ENCODE measurements around the gene LRRC23. TPM values are rescaled to one million over a fixed set of nuclear protein-coding genes. Genes with fewer than 3 reads are reported as not detected.
"Not testable (repeated sequence)": the region's sequence is repeated elsewhere in the genome, so short reads cannot be mapped to it uniquely, and the experiment has no call there.

Gene LRRC23
- total RNA-seq, 1 experiment from 2014 or later, result 5.1 TPM

- Histone ChIP-seq H3K36me3 (ENCODE audit: low read depth, low read length) (no peaks in the 10 kb centered on the region), H3K9me3 (ENCODE audit: low read length) (no peaks in the 10 kb centered on the region), H3K4me2 (ENCODE audit: low read length) (no peak overlapping the region), H3K9ac (ENCODE audit: low read length) (no peak overlapping the region), H3K4me1 (ENCODE audit: insufficient read depth, low read length) (peaks cover 11% of the 10 kb centered on the region), H3K27me3 (ENCODE audit: low read length) (no peaks in the 10 kb centered on the region), H3K27ac (ENCODE audit: low read length) (no peak overlapping the region), H3K79me2 (ENCODE audit: low read length) (no peaks in the 10 kb centered on the region), H4K20me1 (ENCODE audit: low read length) (no peaks in the 10 kb centered on the region), H3K9me2 (replicated peaks; ENCODE audit: low read length) (no peaks in the 10 kb centered on the region), H3K4me3 (ENCODE audit: low read length) (no peak overlapping the region), H2AFZ (ENCODE audit: low read length) (no peak overlapping the region), H3F3A (ENCODE audit: low read length, unreplicated experiment) (no peaks in the 10 kb centered on the region)
- ChIA-PET CTCF (no interaction called here), POLR2A (ENCODE audit: unreplicated experiment) (interaction anchor here (0.6 kb wide), 1 partner anchor 179 kb away, joined by 4 read pairs; no protein-coding TSS in a partner anchor)
- intact Hi-C loops (cut with micrococcal nuclease), result no loop called here
- TF ChIP-seq EZH2 (IDR thresholded peaks at IDR 0.05; ENCODE audit: low read length, unreplicated experiment), result no peak
- TF ChIP-seq, protein P1, sequence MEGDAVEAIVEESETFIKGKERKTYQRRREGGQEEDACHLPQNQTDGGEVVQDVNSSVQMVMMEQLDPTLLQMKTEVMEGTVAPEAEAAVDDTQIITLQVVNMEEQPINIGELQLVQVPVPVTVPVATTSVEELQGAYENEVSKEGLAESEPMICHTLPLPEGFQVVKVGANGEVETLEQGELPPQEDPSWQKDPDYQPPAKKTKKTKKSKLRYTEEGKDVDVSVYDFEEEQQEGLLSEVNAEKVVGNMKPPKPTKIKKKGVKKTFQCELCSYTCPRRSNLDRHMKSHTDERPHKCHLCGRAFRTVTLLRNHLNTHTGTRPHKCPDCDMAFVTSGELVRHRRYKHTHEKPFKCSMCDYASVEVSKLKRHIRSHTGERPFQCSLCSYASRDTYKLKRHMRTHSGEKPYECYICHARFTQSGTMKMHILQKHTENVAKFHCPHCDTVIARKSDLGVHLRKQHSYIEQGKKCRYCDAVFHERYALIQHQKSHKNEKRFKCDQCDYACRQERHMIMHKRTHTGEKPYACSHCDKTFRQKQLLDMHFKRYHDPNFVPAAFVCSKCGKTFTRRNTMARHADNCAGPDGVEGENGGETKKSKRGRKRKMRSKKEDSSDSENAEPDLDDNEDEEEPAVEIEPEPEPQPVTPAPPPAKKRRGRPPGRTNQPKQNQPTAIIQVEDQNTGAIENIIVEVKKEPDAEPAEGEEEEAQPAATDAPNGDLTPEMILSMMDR (conservative IDR thresholded peaks at IDR 0.05; ENCODE audit: low read depth, low read length), result no peak
- TF ChIP-seq EZH2phosphoT487 (IDR thresholded peaks at IDR 0.05; ENCODE audit: borderline replicate concordance, low read length), result no peak
- no TSS peak for BruUV-seq (replicated peaks)
- ATAC-seq, result no peak
- DNase-seq, result no peak
Observed at GRCh38 chr12:6887460-6887859, 17.2 kb upstream of the LRRC23 start.

DNA sequence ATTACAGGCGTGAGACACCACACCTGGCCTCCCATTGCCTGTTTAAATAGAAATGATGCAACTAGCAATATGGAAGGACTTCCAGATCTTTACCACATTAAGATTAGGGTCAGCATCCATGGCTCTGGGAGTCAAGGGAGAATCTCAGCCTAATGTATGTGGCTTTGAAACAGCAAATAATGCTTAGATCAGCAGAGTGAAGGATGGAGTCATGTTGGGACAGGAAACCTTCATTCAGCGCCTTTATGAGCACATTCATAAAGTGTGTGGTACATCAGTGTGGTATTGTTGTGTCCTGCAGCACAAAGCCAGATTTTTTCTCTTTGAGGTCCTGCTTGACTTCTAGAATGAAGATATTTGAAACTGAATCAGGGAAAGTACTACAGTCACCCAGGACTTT lies 16.3 kb upstream of the LRRC23 start:
- DNase-seq (no peak), ATAC-seq (no peak)
- H3K9me2 ChIP-seq (replicated peaks; ENCODE audit: low read length), result no peaks in the 10 kb centered on the region
- POLR2A ChIA-PET (ENCODE audit: unreplicated experiment), result no interaction called here
- H2AFZ ChIP-seq (ENCODE audit: low read length), result no peak overlapping the region
- intact Hi-C loops (cut with micrococcal nuclease), result no loop called here
- BruUV-seq (replicated peaks), result no TSS peak
- no peaks in the 10 kb centered on the region for H4K20me1 ChIP-seq (ENCODE audit: low read length)
- H3K9me3 ChIP-seq (ENCODE audit: low read length), result no peaks in the 10 kb centered on the region
- CTCF ChIA-PET, result no interaction called here
- no peaks in the 10 kb centered on the region for H3K36me3 ChIP-seq (ENCODE audit: low read depth, low read length)
- H3K27me3 ChIP-seq (ENCODE audit: low read length), result no peaks in the 10 kb centered on the region
- peaks cover 11% of the 10 kb centered on the region for H3K4me1 ChIP-seq (ENCODE audit: insufficient read depth, low read length)
- no peak for TF ChIP-seq EZH2 (IDR thresholded peaks at IDR 0.05; ENCODE audit: low read length, unreplicated experiment)
- no peaks in the 10 kb centered on the region for H3F3A ChIP-seq (ENCODE audit: low read length, unreplicated experiment)
- no peak overlapping the region for H3K4me3 ChIP-seq (ENCODE audit: low read length)
- H3K27ac ChIP-seq (ENCODE audit: low read length), result no peak overlapping the region
- no peak overlapping the region for H3K4me2 ChIP-seq (ENCODE audit: low read length)
- no peak overlapping the region for H3K9ac ChIP-seq (ENCODE audit: low read length)
- no peaks in the 10 kb centered on the region for H3K79me2 ChIP-seq (ENCODE audit: low read length)

DNA sequence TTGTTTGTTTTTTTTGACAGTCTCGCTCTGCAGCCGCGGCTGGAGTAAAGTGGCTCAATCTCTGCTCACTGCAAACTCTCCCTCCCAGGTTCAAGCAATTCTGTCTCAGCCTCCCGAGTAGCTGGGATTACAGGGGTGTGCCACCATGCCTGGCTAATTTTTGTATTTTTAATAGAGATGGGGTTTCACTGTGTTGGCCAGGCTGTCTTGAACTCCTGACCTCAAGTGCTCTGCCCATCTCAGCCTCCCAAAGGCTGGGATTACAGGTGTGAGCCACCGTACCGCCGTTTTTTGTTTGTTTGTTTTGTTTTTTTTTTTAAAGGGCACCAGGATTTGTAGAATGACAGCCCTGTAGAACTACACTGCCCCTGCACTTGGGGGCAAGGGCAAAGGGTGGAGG lies 15.8 kb upstream of the LRRC23 start:
- BruUV-seq (replicated peaks); intact Hi-C loops (cut with micrococcal nuclease); POLR2A ChIA-PET (ENCODE audit: unreplicated experiment); H3K9me2 ChIP-seq (replicated peaks; ENCODE audit: low read length); CTCF ChIA-PET; H3K36me3 ChIP-seq (ENCODE audit: low read depth, low read length); H2AFZ ChIP-seq (ENCODE audit: low read length); H3K27me3 ChIP-seq (ENCODE audit: low read length); H3K27ac ChIP-seq (ENCODE audit: low read length); H3K9ac ChIP-seq (ENCODE audit: low read length); H3K4me3 ChIP-seq (ENCODE audit: low read length); H3F3A ChIP-seq (ENCODE audit: low read length, unreplicated experiment); H3K4me2 ChIP-seq (ENCODE audit: low read length); H4K20me1 ChIP-seq (ENCODE audit: low read length); ATAC-seq; DNase-seq; H3K79me2 ChIP-seq (ENCODE audit: low read length); H3K9me3 ChIP-seq (ENCODE audit: low read length): not testable (repeated sequence)
- H3K4me1 ChIP-seq (ENCODE audit: insufficient read depth, low read length), result peaks cover 11% of the 10 kb centered on the region

- H3K4me2 ChIP-seq (ENCODE audit: low read length), result peak overlapping the region; percentile 79; the same call in 1 of the 2 replicates
Observed at GRCh38 chr12:6889775-6890573, 14.6 kb upstream of the LRRC23 start.

More at GRCh38 chr12:6889775-6890573, 14.6 kb upstream of the LRRC23 start:
- H3F3A ChIP-seq (ENCODE audit: low read length, unreplicated experiment); H4K20me1 ChIP-seq (ENCODE audit: low read length); H3K79me2 ChIP-seq (ENCODE audit: low read length); intact Hi-C loops (cut with micrococcal nuclease); H3K9me3 ChIP-seq (ENCODE audit: low read length); ATAC-seq; POLR2A ChIA-PET (ENCODE audit: unreplicated experiment); H3K4me3 ChIP-seq (ENCODE audit: low read length); H3K27me3 ChIP-seq (ENCODE audit: low read length); CTCF ChIA-PET; DNase-seq; BruUV-seq (replicated peaks); H3K36me3 ChIP-seq (ENCODE audit: low read depth, low read length); H3K9me2 ChIP-seq (replicated peaks; ENCODE audit: low read length): not testable (repeated sequence)
- H3K4me1 ChIP-seq (ENCODE audit: insufficient read depth, low read length), result peaks cover 11% of the 10 kb centered on the region
- peak overlapping the region; percentile 83; the same call in 1 of the 2 replicates for H2AFZ ChIP-seq (ENCODE audit: low read length)
- peak overlapping the region; percentile 76 for H3K9ac ChIP-seq (ENCODE audit: low read length)
- peak overlapping the region; percentile 91 for H3K27ac ChIP-seq (ENCODE audit: low read length)

Measured in PC-3 (cell line).